ENCODE measurements around the gene C14orf180. TPM values are rescaled to one million over a fixed set of nuclear protein-coding genes. Genes with fewer than 3 reads are reported as not detected.

Gene C14orf180
- total and polyA plus RNA-seq, 10 of the 15 experiments (the other 5 are each of a cell fraction or from before 2014, with no cell fraction given) = not detected

DNA sequence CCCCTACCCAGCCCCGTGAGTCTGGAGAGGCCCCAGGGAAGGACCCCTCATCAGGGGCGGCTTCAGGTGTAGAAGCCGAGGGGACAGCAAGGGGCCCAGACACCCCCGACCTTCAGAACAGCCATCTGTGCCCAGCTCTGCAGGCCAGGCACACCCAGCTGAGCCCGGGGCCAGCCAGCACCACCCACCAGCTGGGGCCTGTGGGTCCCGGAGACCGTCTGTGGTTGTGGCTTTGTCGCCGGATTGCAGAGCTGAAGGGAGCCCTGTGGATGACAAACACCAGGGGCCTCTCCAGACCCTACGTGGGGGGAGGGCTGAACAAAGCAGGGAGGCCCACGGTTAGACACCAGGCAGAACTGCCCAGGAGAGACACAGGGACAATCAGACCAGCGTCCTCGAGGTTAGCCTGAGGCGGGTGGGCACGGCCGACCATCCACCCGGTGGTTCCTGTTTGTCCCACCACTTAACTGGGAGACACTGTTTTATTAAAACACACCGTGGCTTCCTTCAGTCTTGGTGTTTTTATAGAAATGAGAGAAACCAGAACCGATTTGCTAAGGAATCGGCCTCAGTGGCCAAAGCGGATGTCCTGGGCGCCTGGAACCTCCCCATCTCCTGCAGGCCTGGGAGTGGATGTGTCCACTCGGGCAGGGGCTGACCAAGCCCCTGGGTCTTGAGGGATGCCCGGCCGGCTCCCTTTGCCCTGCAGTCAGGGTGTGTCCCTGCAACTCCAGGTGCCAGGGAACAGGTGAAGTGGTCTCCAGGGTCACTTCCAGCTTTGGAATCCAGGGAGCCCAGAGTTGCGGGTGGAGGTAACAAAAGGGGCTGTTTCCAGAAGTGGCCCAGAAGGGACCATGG lies 10.0 kb downstream of the C14orf180 start (continued):
- TF ChIP-seq, protein P1, sequence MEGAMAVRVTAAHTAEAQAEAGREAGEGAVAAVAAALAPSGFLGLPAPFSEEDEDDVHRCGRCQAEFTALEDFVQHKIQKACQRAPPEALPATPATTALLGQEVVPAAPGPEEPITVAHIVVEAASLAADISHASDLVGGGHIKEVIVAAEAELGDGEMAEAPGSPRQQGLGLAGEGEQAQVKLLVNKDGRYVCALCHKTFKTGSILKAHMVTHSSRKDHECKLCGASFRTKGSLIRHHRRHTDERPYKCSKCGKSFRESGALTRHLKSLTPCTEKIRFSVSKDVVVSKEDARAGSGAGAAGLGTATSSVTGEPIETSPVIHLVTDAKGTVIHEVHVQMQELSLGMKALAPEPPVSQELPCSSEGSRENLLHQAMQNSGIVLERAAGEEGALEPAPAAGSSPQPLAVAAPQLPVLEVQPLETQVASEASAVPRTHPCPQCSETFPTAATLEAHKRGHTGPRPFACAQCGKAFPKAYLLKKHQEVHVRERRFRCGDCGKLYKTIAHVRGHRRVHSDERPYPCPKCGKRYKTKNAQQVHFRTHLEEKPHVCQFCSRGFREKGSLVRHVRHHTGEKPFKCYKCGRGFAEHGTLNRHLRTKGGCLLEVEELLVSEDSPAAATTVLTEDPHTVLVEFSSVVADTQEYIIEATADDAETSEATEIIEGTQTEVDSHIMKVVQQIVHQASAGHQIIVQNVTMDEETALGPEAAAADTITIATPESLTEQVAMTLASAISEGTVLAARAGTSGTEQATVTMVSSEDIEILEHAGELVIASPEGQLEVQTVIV (IDR thresholded peaks at IDR 0.05; ENCODE audit: borderline replicate concordance, partially characterized antibody) = no peak
- TF ChIP-seq POLR2AphosphoS2 (IDR thresholded peaks at IDR 0.05; ENCODE audit: low read depth, low read length) (no peak), RAD21 (IDR thresholded peaks at IDR 0.05; ENCODE audit: insufficient read depth, low read depth, low read length) (no peak), STAT3 (IDR thresholded peaks at IDR 0.05; ENCODE audit: low read depth, low read length) (no peak), NBN (IDR thresholded peaks at IDR 0.05) (no peak)
- TF ChIP-seq, protein P2, sequence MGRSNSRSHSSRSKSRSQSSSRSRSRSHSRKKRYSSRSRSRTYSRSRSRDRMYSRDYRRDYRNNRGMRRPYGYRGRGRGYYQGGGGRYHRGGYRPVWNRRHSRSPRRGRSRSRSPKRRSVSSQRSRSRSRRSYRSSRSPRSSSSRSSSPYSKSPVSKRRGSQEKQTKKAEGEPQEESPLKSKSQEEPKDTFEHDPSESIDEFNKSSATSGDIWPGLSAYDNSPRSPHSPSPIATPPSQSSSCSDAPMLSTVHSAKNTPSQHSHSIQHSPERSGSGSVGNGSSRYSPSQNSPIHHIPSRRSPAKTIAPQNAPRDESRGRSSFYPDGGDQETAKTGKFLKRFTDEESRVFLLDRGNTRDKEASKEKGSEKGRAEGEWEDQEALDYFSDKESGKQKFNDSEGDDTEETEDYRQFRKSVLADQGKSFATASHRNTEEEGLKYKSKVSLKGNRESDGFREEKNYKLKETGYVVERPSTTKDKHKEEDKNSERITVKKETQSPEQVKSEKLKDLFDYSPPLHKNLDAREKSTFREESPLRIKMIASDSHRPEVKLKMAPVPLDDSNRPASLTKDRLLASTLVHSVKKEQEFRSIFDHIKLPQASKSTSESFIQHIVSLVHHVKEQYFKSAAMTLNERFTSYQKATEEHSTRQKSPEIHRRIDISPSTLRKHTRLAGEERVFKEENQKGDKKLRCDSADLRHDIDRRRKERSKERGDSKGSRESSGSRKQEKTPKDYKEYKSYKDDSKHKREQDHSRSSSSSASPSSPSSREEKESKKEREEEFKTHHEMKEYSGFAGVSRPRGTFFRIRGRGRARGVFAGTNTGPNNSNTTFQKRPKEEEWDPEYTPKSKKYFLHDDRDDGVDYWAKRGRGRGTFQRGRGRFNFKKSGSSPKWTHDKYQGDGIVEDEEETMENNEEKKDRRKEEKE (IDR thresholded peaks at IDR 0.05) = no peak

Data from GM12878 (cell line).